GM18907 (cell line): Measurements from ENCODE around the gene DIAPH3.

Experiments
- ATAC-seq: cut with Tn5 transposase; IDR thresholded peaks from one replicate; pipeline ENCODE4 v1.9.1; 2021; ENCODE audit warnings: mild to moderate bottlenecking, moderate library complexity; ENCODE audit not compliant: unreplicated experiment

The DIAPH3 gene

DNA sequence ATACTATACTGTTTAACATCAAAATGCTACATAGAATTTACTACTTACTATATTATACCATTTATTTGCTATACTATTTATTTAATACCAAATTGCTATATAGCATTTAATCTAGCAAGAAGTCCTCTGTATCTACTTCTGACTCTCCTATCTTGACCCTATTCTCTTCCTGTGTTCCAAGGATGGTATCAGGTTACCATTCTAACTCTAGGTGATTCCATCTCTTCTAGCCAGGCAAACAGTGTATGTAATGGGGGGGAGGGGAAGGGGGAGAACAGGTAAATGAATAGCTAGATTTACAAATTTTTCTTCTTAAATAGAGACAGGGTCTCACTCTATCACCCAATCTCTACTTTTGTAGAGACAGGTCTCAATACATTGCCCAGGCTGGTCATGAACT, 200.3 kb downstream of the DIAPH3 start:
- no peak for ATAC-seq

DNA sequence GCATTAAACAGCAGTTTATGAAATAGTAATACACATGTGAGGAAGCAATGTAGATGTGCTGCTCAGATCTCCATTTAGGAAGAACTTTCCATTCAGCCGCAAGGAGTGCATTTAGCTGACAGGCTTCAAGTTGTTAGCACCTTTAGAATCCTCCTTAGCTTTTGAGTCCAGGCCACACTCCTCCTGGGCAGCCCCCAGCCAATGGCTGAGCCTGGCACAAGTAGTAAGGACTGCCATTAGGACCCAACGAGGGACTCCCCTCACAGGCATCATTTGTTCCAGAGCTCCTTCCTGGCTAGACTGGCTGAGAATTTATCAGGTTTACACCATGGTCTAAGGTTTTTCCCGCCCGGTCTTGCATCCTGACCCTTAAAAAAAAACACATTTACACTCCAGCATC, 201.4 kb downstream of the DIAPH3 start:
- ATAC-seq = no peak

DNA sequence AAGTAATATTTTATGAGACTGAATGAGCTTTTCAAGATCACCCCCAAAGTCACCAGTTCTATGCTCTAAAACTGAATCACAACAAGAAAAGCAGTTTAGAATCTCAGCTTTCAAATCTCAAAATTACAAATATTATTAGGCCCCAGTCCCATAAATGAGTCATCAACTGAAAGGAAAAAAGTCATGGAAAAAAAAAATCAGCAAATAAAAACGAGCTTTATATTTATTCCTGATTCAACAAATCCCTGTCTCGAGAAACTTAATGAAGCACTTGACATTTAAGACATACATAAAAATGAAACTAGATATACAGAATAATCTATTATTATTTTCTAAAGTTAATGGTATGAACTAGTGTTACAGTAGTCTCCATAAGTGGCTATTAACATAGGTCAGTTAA, 203.0 kb downstream of the DIAPH3 start:
- ATAC-seq = no peak

DNA sequence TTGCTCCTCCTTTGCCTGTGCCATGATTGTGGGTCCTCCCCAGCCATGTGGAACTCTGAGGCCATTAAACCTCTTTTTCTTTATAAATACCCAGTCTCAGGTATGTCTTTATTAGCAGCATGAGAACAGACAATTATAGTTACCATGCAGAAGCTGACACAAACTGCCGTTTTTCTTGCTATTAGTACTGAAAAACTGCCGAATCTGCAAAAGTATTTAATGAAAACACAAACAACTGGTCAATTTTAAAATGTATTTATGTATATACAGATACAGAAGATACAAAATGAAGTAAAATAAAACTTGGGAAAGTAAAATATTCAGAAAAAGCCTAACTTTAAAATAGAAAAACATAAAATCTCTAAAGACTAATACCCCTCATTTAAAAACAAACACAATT, 206.3 kb downstream of the DIAPH3 start:
- ATAC-seq = no peak

DNA sequence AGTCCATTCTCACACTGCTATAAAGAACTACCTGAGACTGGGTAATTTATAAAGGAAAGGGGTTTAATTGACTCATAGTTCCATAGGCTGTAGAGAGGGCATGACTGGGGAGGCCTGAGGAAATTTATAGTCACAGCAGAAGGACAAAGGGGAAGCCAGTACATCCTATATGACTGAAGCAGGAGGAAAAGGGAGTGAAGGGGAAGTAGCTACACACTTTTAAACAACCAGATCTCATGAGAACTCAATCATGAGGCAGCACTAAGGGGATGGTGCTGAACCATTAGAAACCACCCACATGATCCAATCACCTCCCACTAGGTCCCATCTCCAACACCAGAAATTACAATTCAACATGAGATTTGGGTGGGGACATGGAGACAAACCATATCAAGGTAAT, 209.1 kb downstream of the DIAPH3 start:
- no peak for ATAC-seq

DNA sequence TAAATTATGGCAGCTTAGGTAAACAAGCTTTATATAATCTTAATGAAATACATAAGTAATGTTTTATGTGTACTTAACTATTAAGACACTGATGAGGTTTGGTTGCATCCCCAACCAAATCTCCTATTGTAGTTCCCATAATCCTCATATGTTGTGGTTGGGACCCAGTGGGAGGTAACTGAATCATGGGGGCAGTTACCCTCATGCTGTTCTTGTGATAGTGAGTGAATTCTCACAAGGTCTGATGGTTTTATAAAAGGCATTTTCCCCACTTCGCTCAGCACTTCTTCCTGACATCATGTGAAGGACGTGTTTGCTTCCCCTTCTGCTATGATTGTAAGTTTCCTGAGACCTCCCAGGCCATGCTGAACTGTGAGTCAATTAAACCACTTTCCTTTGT, 212.7 kb downstream of the DIAPH3 start:
- ATAC-seq = no peak

DNA sequence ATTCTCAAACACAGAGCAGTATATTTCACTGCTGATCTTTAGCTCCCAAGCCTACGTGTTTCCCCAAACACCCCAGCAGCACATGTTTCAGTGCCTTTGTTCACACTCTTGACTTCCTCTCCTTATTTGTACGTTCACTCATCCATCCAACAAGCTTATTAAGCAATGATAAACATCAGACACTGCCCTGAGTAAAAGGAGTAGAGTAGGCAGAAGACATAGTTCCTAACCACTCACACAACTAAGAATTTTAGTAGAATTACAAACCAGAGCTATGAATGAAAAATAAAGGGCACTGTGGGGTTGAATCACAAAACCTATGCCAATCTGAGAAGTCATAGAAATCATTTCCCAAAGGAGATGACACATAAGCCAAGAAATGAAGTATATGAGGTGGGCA, 213.5 kb downstream of the DIAPH3 start:
- no peak for ATAC-seq

DNA sequence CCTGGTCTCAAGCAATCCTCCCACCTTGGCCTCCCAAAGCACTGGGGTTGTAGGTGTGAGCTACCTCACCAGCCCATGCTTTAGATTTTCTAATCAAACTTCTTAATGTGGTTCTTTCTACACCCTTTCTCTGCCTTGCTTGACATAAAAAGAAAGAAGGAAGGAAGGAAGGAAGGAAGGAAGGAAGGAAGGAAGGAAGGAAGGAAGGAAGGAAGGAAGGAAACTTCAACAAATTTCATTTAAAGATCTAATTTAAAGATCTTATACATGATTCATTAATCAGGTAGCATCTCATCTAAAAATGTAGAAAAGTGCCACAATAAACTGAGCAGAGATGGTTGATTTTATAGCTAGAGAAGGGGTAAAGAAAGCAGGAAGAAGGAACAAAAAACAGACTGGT, 215.0 kb downstream of the DIAPH3 start:
- ATAC-seq = no peak

DNA sequence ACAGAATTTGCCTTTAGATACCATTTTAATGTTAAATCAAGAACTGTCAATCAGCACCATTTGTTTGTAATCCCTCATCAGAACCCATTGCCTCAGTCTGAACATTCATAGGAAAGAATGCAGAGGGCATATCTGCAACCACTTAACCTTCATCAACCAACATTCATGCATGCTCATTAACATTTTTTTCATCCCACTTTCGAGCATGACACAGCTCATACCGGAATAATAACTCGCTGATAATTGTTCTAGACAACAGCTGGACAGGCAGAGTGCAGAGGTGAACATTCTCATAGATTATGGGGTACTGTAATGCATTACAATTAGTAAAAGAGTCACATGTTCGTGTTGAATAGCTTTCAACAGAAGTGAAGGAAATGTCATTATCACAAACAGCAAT, 216.8 kb downstream of the DIAPH3 start:
- no peak for ATAC-seq

DNA sequence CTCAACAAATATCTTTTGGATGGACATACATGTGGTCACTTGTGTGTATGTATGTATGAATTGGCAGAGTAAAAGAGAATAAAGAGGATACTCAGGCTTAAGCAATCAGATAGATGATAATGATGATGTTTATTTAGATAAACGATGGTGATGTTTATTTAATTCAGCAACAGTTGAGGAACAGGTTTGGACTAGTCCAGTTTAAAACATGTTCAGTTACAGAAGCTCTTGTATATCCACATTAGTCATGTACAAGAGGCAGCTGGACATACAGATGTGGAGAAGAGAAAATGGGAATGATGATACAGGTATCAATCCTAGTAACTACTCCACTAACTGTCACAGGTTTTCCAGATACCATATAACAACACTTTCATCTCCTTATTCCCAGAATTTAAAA, 232.1 kb downstream of the DIAPH3 start:
- ATAC-seq = no peak

DNA sequence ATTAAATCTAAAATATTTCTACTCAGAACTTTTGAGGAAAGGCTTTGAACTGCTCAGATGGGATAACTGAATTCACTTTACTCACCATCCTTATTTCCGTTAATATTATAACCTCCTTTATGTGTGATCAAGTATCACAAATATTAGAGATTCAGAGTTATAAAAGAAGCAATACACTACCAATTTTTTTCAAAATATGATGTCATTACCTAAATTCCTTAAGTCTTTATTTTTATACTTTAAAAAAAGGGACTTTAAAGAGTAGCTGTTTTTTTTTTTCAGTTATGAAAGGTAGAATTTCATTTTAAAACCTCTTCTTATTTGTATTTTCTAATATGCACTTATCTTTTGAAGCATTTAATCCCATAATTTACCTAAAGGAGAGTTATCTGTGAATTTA, 239.5 kb downstream of the DIAPH3 start:
- ATAC-seq = no peak

DNA sequence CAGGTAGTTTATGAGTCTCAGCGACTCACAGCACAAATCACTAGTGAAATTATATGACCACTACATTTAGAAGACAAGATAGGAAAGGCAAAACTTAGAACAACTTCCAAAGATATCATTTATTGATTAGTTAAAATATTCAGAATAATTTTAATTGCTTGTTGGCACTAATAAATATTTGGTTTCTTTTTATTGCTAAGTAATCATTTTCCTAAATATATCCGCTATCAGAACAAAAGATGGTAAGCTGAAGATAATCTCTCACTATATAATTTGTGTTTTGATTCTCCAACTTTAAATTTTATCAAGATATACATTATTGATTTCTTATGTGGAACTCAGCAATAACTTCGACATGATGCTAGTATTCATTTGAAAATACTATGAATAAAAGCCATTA, 248.5 kb downstream of the DIAPH3 start:
- no peak for ATAC-seq

DNA sequence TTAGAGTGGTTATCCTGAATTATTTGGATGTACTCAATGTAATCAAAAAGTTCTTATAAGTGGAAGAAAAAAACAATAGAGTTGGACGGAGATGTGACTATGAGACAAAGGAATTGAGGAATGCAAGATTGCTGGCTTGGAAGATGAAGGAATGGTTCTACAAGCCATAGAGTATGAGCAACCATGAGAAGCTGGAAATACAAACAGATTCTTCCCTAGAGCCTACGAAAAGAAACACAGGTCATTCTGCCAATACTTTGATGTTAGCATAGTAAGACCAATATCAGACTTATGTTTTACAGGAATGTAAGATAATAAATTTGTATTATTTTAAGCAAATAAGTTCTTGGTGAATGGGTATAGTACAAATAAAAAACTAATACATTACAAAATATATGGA, 249.2 kb downstream of the DIAPH3 start:
- no peak for ATAC-seq

DNA sequence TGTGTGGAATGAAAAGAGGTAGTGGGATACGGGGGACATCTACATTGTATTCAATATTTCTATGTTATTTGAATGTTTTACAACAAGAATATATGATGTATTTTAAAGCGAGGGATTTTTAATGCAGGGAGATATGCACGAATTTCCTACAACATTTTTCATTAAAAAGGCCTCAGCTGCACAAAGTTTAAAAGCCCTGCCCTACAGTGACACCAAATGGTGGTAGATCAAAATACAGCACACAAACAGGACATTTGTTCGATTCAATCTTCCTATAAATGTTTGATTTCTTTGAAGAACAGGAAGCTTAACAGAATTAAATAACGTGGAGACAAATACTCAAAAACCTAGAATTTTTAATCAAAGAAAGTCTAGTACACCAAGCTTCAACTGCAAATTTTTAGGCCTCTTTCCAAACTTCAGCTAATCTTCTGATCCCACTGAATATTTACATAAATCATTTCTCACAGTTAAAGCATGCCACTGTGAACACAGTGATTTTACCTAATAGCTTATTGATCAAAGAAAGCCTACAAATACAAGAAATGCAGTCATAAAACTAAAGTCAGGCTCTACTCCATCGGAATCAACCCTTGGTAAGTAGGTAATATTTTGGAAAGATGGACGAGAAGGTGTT, 257.2 kb downstream of the DIAPH3 start:
- ATAC-seq = no peak

DNA sequence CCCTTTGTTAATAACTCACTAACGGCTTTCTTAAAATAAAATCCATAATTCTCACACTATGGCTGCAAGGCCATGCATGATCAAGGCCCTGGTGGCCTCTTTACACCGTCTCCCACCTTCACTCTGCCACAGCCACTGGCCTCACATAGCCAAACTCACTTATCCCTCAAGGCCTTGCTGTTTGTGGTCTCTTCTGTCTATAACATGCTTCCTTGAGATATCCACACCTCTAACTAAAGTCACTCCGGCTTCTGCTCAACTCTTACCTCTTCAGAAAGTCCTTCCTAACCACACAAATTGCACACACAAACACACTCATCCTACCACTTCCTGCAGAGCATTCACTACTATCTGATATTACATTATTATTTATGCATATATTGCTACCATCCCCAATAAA, 262.5 kb downstream of the DIAPH3 start:
- ATAC-seq = no peak

DNA sequence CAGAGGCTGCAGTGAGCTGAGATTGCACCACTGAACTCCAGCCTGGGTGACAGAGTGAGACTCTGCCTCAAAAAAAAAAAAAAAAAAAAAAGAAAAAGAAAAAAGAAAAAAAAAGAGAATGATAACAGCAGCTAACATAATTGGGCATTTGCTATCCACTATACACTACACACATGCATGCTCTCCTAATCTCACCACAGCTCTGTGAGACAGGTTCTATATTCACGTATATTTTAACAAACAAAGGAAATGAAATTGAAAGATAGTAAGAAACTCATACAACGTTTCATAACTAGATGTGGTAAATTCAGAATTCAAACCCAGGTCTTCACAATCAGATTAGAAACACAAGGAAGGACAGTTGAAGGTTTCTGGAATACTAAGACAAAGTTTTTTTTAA, 265.7 kb downstream of the DIAPH3 start:
- no peak for ATAC-seq

DNA sequence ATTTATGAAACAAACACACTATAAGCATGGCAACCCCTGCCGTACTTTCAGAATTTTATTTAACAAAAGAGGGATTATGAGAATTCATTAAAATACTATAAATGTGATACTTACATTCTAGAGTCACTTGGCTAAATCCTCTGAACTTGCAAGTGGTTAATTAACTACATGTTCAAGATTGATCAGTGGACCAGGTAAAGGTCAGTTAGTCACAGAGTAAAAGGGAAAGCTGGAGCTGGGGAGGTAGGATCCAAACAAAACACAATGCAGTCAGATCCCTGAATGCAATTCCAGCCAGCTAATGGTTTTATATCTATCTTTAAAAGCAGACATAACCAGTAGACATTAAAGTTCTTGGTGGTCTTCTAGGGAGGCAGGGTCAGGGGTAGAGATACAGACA, 270.5 kb downstream of the DIAPH3 start:
- ATAC-seq = no peak

DNA sequence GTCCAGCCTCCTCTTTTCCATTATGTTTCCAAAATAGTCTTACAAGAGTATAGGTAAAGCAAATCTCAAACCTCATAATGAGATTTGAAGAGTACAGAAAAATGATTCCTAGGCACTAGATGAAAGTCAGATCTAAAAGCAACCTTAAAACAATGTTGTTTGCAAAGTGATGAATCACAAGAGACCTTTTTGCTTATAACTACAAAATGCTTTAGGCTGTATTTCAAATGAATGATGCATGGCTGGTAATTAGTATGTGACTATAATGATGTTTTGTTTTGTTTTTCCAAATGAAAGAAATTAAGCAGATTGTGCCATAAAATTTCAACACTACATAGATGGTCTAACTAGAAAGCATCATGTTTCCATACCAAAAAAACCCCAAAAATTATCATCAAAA, 272.7 kb downstream of the DIAPH3 start:
- ATAC-seq = no peak

DNA sequence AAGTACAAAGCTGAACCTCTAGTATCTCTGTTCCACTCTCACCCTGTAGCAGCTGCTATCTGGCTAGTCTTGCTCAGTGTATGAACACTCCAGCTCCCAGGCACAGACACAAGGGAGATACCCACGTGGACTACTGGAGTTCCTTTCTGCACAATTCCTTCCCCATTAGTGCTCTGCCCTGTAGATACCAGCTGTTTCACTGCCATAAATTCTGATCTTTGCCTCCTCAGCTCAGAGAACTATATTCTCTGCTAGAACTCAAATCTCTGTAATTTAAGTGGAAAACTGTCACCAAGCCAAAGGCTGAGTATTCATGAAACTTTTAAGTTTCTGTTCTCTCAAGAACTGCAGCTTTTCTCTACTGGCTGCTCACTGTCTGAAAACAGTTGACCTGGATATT, 273.7 kb downstream of the DIAPH3 start:
- no peak for ATAC-seq

DNA sequence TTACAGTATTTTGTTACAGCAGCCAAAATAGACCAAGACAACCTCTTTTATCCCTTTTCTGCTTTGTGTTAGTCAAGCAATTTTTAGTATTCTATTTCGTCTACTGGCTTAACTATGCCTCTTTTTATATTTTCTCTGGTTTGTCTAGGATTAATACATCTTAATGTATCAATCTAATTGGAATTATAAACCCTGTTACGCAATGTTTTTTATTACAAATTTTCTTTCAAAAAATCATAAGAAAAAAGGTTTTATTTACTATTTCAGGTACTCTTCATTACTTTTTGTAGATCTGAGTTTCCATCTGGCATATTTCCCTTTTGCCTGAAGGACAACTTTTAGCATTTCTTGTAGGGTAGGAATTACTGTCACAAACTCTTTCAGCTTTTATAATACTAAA, 275.3 kb downstream of the DIAPH3 start:
- ATAC-seq = no peak

DNA sequence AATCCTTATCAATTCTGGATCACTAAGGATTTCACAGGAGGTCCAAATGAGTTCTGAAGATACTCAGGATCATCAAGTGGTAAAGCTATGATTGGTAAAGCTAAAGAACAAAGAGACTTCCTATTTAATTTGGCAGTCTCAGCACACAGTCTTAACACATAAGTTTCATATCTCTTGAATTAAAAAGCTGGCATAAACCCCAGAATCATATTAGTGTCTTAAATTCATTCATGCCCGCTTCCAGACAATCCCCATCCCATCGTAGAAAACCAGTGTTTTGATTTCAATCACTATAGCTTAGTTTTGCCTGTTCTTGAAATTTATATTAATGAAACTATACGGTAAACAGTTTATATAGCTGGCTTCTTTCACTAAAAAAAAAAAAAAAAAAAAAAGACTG, 278.7 kb downstream of the DIAPH3 start:
- no peak for ATAC-seq

DNA sequence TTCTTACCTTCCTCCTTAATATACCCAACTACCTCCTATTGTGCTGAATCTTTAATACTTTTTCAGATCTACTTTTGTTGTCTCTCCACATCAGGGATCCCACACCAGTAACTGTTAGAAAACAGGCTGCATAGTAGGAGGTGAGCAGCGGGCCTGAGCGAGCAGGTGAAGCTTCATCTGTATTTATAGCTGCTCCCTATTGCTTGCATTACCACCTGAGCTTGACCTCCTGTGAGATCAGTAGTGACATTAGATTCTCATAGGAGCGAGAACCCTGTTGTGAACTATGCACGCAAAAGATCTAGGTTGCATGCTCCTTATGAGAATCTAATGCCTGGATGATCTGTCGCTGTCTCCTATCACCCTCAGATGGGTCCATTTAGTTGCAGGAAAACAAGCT, 279.8 kb downstream of the DIAPH3 start:
- ATAC-seq = no peak

DNA sequence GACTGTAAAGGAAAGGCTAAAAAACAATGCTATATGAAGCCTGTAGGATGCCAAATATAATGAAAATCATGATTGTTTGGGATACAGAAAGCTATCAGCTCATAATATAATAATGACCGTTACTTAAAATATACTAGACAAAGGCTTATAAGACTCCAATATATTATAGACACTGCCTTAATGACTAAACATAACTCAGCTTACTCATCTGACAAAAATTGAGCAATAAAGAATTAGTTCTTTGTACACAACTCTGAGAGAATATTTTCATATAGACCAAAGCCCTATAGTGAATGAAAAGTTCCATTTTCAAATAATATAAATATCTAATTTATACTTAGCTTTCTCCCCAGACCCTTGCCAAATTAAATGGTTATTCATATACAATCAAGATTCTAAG, 283.3 kb downstream of the DIAPH3 start:
- ATAC-seq = no peak

DNA sequence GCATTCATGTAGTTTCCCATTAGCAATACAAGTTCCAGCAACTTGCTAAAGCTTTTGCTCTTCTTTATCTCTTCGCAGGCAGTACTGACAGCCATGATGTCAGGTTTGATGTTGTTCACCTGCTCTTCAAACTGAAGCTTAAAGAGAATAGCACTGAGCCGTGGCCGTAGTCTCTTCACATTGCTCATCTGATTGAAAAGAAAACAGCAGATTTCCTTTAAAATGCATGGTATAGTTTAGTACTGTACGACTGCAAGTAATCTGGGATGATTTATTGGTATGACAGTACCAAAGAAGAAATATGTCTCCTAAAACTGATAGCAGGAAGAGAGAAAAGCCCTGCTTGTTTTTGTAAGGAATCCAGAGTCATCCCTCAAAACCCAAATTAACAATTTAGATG, 284.4 kb downstream of the DIAPH3 start:
- no peak for ATAC-seq
